Astrocyte of the spinal cord (primary cell): ENCODE measurements around the gene IL27RA.

Source experiments
- DNase-seq: peaks from one replicate; pipeline ENCODE4 v3.0.0; 2011; ENCODE audit warnings: low read depth, low spot score
- H3K4me3 ChIP-seq: 2 replicates; pipeline ENCODE4 v1.5.1; 2011; ENCODE audit warnings: low read depth, mild to moderate bottlenecking, low read length, moderate library complexity
- in situ Hi-C: cut with HindIII; loops from 2 replicates; pipeline ENCODE4 v1.10.0; 2017; ENCODE audit warnings: low sequenced_read_pairs
- TF ChIP-seq, protein P1 (sequence below): IDR thresholded peaks from 2 replicates; pipeline ENCODE4 v1.5.1; 2012; ENCODE audit warnings: low read depth, mild to moderate bottlenecking, low read length, inconsistent platforms

IL27RA gene

DNA sequence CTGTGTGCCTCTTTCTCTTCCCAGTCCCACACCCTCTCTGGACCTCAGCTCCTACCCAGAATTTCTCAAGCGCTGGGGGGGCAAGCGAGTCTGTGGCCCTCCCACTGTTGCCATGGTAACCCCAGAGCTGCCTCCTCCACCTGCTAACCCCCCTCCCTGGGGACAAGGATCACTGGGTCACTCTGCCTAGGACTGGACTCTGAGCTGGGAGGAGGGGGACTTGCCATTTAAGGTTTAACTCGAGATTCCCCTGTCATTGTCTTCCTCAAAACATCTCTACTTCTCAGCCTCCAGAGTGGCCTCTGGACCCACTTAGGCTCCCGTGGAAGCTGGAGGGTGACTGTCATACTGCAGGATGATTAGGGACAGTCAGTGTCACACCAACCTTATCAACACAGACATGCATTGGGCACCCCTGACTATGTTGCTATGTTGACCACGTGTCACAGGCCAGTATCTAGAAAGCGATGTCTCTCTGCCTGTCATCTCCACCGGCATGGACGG is 28.1 kb downstream of the IL27RA start:
- no peak for DNase-seq
- in situ Hi-C loops = no loop called here
- H3K4me3 ChIP-seq = no peak overlapping the region
- TF ChIP-seq, protein P1, sequence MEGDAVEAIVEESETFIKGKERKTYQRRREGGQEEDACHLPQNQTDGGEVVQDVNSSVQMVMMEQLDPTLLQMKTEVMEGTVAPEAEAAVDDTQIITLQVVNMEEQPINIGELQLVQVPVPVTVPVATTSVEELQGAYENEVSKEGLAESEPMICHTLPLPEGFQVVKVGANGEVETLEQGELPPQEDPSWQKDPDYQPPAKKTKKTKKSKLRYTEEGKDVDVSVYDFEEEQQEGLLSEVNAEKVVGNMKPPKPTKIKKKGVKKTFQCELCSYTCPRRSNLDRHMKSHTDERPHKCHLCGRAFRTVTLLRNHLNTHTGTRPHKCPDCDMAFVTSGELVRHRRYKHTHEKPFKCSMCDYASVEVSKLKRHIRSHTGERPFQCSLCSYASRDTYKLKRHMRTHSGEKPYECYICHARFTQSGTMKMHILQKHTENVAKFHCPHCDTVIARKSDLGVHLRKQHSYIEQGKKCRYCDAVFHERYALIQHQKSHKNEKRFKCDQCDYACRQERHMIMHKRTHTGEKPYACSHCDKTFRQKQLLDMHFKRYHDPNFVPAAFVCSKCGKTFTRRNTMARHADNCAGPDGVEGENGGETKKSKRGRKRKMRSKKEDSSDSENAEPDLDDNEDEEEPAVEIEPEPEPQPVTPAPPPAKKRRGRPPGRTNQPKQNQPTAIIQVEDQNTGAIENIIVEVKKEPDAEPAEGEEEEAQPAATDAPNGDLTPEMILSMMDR = no peak

GRCh38 chr19:14061081-14061749 is 29.7 kb downstream of the IL27RA start:
- TF ChIP-seq, protein P1 = no peak
- no peak overlapping the region for H3K4me3 ChIP-seq
- DNase-seq = no peak
- in situ Hi-C loops = no loop called here

GRCh38 chr19:14061751-14062557 is 30.4 kb downstream of the IL27RA start, which contains the start of gene PALM3:
Gene PALM3 (minus strand): TSS chr19:14062076. CDS start chr19:14061980, 96 bp downstream.
- no peak within 1 kb of the TSS for H3K4me3 ChIP-seq
- TF ChIP-seq, protein P1 = no peak
- no peak for DNase-seq
- in situ Hi-C loops = no loop called here

DNA sequence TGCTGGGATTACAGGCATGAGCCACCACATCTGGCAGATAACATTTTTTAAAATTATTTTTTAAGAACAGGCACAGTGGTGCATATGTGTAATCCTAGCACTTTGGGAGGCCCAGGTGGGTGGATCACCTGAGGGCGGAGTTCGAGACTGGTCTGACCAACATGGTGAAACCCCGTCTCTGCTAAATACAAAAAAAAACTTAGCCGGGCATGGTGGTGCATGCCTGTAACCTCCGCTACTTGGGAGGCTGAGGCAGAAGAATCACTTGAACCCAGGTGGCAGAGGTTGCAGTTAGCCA is 30.9 kb downstream of the IL27RA start:
- TF ChIP-seq, protein P1 = no peak
- in situ Hi-C loops = no loop called here
- H3K4me3 ChIP-seq = no peak overlapping the region
- DNase-seq = no peak

DNA sequence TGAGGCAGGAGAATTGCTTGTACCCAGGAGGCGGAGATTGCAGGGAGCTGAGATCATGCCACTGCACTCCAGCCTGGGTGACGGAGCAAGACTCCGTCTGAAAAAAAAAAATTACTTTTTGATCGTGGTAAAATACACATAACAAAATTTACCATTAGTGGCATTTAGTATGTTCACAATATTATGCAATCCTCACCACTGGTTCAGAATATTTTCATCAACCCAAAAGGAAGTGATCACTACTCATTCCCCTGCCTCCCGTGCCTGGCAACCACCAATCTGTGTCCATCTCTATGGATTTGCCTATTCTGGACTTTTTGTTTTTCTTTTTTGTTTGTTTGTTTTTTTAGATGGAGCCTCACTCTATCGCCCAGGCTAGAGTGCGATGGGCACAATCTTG is 31.5 kb downstream of the IL27RA start:
- H3K4me3 ChIP-seq = no peak overlapping the region
- TF ChIP-seq, protein P1 = no peak
- DNase-seq = no peak
- in situ Hi-C loops = no loop called here

DNA sequence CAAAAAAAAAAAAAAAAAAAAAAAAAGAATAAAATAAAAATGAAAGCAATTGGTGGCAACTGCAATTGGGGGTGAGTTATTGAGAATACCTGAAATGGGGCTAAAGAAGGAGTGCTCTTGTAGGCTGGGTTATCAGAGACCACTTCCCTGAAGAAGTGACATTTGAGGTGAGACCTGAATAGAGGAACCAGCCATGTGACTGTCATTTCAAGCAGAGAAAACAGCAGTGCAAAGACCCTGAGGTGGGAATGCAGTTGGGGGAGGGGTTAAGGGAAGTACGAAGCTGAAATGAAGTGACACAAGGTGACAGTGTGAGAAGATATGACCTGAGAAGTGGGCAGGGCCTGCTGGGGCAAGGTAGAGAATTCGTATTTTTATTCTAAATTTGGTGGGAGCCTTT is 34.6 kb downstream of the IL27RA start:
- H3K4me3 ChIP-seq = no peak overlapping the region
- TF ChIP-seq, protein P1 = no peak
- in situ Hi-C loops = no loop called here
- DNase-seq = no peak
